Brain microvascular endothelial cell (primary cell): ENCODE results near the gene NAA10.

Experiments used
- DNase-seq: peaks from one replicate; pipeline ENCODE4 v3.0.0-alpha.2; 2020
- H3K27ac ChIP-seq: fragments of 250-450 bp; sonication (Bioruptor Pico); 2 replicates; pipeline ENCODE4 v1.5.1; 2020; ENCODE audit warnings: mild to moderate bottlenecking, moderate library complexity
- H3K27me3 ChIP-seq: fragments of 250-450 bp; sonication (Bioruptor Pico); replicated peaks from 2 replicates; pipeline ENCODE4 v1.5.1; 2020; ENCODE audit warnings: mild to moderate bottlenecking
- H3K36me3 ChIP-seq: fragments of 250-450 bp; sonication (Bioruptor Pico); replicated peaks from 2 replicates; pipeline ENCODE4 v1.5.1; 2020; ENCODE audit warnings: mild to moderate bottlenecking
- H3K4me3 ChIP-seq: 2 replicates; pipeline ENCODE4 v1.5.1; 2011; ENCODE audit warnings: low read depth, mild to moderate bottlenecking, control low read depth, low read length, moderate library complexity
- in situ Hi-C: cut with HindIII; loops from 2 replicates; pipeline ENCODE4 v1.10.0; 2017; ENCODE audit warnings: low sequenced_read_pairs, low pct_ligation_motif_present
- TF ChIP-seq, protein P1 (sequence below): IDR thresholded peaks from 2 replicates; pipeline ENCODE4 v1.5.1; 2011; ENCODE audit warnings: low read depth, mild to moderate bottlenecking, moderate library complexity, low read length, control low read depth, inconsistent platforms; ENCODE audit errors: missing control alignments

Gene NAA10

DNA sequence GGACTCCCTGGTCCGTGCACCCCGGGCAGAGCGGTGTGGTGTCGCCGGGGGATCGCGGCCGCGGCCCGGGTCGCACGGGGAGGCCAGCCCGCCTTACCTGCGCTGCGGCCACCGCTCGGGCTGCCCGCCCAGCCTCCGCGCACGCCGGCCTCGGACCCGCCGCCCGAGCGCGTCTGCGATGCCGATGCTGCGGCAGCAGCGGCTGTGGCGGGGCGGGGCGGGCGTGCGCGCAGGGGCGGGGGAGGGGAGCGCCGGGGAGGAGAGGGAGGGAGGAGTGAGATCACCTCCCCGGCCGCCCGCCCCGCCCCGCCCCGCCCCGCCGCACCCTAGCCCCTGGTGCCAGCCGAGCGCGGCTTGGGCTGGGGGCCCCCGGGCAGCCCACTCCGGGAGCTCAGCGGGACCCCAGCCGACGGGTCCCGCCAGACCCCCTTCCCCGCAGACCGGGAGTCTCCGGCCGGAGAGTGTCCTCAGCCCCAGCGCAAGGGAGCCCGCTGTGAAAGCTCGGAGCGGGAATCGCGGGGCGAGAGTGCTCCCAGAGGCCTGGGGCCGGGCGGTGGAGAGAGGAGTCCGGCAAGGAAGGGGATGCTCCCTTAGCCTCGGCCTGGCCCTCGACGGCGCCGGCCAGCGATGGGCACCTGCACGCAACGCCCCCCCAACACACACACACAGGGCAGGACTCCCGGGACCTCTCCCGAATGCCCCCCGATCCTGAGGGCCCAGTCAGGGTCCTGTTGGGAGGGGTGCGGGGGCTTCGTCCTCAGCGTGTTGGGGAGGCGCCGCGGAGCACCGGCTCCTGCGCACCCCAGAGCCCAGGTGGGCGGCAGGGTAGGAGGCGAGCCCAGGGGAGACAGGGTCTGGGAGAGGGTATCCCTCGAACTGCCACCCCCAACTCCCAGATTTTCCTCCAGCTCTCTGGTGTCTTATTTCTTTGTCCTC lies 48.6 kb downstream of the NAA10 start, which contains the start of gene L1CAM:
Gene L1CAM, minus strand, starts transcription at position 206 of the 936 bp plus-strand sequence. CDS start 10,337 bp downstream, outside the sequence.
- no peak for DNase-seq
- in situ Hi-C loops, result no loop called here
- TF ChIP-seq, protein P1, sequence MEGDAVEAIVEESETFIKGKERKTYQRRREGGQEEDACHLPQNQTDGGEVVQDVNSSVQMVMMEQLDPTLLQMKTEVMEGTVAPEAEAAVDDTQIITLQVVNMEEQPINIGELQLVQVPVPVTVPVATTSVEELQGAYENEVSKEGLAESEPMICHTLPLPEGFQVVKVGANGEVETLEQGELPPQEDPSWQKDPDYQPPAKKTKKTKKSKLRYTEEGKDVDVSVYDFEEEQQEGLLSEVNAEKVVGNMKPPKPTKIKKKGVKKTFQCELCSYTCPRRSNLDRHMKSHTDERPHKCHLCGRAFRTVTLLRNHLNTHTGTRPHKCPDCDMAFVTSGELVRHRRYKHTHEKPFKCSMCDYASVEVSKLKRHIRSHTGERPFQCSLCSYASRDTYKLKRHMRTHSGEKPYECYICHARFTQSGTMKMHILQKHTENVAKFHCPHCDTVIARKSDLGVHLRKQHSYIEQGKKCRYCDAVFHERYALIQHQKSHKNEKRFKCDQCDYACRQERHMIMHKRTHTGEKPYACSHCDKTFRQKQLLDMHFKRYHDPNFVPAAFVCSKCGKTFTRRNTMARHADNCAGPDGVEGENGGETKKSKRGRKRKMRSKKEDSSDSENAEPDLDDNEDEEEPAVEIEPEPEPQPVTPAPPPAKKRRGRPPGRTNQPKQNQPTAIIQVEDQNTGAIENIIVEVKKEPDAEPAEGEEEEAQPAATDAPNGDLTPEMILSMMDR, result no peak
- Histone ChIP-seq H3K36me3 (no peaks in the 10 kb centered on the region), H3K4me3 (no peak within 1 kb of the TSS), H3K27ac (no peak within 1 kb of the TSS), H3K27me3 (peaks cover 12% of the 10 kb centered on the region)

DNA sequence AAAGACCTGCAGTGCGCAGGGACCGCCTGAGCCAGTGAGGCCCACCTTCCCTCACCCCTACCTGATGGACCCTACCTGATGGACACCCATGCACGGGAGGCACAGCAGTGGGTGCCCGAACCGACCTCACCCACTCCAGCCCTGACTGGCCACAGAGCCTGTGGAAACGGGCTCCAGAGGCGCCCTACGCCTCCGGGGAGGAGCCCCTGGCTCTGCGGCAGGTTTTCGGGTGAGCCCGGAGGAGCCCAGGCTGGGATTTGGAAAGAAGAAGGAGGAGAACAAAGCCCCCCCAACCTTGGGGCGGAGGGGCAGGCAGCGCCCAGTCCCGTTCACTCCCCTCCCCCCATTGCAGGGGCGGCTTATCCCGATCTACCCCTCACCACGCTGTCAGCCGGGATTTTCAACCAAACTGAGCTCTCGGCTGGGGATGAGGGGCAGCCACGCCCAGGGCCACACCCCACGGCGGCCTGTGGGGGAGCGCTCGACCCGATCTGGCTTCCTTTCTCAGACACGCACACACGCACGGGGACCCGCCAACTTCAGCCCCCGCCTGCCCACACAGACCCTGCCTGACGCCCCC lies 49.5 kb downstream of the NAA10 start:
- H3K27me3 ChIP-seq, result peaks cover 12% of the 10 kb centered on the region
- no peaks in the 10 kb centered on the region for H3K36me3 ChIP-seq
- no peak for DNase-seq
- H3K27ac ChIP-seq, result no peak overlapping the region
- in situ Hi-C loops, result no loop called here
- TF ChIP-seq, protein P1, result no peak
- H3K4me3 ChIP-seq, result no peak overlapping the region

DNA sequence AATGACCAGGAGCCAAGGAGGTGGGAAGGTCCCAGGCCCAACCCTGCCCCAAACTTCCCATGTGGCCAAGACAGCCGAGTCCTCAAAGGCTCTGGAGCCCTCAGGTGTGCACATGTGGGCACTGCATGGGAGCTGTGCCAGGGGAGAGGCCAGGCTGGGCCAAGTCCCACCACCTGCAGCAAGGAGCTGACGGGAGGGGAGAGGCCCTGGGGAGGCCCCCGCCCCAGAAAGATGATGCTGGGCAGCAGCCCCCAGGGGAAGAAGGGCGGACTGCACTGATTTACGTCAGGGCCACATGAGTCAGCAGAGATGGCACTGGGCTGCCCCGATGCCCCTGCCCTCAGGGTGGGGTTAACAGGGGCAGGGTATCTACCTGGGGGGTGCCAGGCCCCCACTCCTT lies 50.2 kb downstream of the NAA10 start:
- DNase-seq, result no peak
- no peaks in the 10 kb centered on the region for H3K36me3 ChIP-seq
- TF ChIP-seq, protein P1, result no peak
- H3K27ac ChIP-seq, result no peak overlapping the region
- no peak overlapping the region for H3K4me3 ChIP-seq
- in situ Hi-C loops, result no loop called here
- H3K27me3 ChIP-seq, result peaks cover 14% of the 10 kb centered on the region

DNA sequence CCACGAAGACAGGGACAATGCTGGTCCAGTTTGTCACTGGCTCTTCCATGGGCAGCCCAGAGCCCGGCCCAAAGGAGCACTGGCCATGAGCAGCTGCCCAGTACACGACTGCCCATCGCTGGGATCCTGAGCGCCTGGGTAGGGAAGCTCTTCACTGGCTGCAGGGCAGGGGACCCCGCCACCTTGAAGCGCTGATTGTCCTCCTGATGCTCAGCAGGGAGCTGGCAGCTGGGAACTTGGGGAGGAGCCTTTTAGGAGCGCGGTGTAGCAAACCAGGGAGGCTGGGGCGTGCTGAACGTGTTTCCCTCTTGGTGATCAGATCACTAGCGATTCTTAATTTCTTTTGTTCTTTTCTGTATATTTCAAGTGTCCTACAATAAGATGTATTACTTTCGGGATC lies 50.7 kb downstream of the NAA10 start:
- in situ Hi-C loops, result no loop called here
- Histone ChIP-seq H3K27me3 (peaks cover 14% of the 10 kb centered on the region), H3K27ac (no peak overlapping the region), H3K36me3 (no peaks in the 10 kb centered on the region), H3K4me3 (no peak overlapping the region)
- DNase-seq, result no peak
- TF ChIP-seq, protein P1, result no peak

DNA sequence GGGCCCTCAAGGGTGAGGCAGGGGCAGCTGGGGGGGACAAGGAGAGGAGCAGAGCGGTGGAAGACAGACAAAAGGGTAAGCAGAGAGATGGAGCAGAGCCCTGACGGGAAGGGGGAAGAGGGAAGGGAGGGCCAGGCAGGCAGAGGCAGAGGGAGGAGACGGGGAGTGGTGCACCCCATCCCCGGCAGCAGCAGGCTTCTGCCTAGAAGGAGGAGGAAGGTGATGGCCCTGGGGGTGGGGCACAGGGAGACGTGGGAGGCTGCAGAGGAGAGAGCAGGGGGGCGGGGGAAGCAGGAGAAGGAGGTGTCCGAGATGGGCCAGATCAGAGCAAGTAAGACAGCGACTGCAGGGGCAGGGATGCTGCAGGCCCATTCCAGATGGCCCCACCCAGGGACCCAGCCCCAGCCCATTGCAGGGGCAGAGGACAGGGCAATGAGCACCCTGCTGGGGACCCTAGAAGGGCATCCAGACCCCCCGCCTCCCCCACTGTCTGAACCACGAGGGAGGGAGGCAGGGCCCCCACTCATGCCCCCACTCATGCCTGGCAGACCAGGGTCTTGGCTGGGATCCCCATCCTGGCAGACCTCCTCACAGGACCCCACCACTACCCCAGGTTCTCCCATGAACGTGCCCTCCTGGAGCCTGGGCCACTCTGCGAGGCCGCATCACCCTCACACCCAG lies 51.5 kb downstream of the NAA10 start:
- in situ Hi-C loops, result no loop called here
- TF ChIP-seq, protein P1, result no peak
- no peaks in the 10 kb centered on the region for H3K36me3 ChIP-seq
- no peak for DNase-seq
- H3K4me3 ChIP-seq, result no peak overlapping the region
- H3K27me3 ChIP-seq, result peaks cover 14% of the 10 kb centered on the region
- no peak overlapping the region for H3K27ac ChIP-seq
